Activated T-helper 1 cell treated with anti-CD3 and anti-CD28 coated beads, Interleukin-12 subunit alpha, Interleukin-12 subunit beta, Interleukin-2, Interleukin-4 antibody, amounts not matched to agents 30 ng/mL and 10 ng/mL and 1 ng/mL, durations not matched to agents 14 hours and 24 hours and 36 hours (primary cell): ENCODE data around the gene STXBP6. TPM values are rescaled to one million over a fixed set of nuclear protein-coding genes. Genes with fewer than 3 reads are reported as not detected.

Experiments used
- DNase-seq: peaks from one replicate; pipeline ENCODE4 v3.0.0; 2021; ENCODE audit warnings: low spot score
- H3K27ac Mint-ChIP-seq: one replicate; pipeline ENCODE4 v1.8.0; 2021; ENCODE audit warnings: mild to moderate bottlenecking, mixed read lengths
- H3K27me3 Mint-ChIP-seq: one replicate; pipeline ENCODE4 v1.8.0; 2022; ENCODE audit warnings: mild to moderate bottlenecking, moderate library complexity, mixed read lengths; ENCODE audit not compliant: insufficient read depth
- H3K36me3 Mint-ChIP-seq: one replicate; pipeline ENCODE4 v1.8.0; 2021; ENCODE audit warnings: low read depth, mixed read lengths
- H3K4me1 Mint-ChIP-seq: one replicate; pipeline ENCODE4 v1.8.0; 2021; ENCODE audit warnings: low read depth, mixed read lengths
- H3K4me3 Mint-ChIP-seq: one replicate; pipeline ENCODE4 v1.8.0; 2021; ENCODE audit warnings: mild to moderate bottlenecking, moderate library complexity, mixed read lengths
- H3K9me3 Mint-ChIP-seq: one replicate; pipeline ENCODE4 v1.8.0; 2021; ENCODE audit warnings: mixed read lengths
- intact Hi-C: fragments of 100-400 bp; cut with micrococcal nuclease; formaldehyde crosslinking; loops from one replicate; pipeline ENCODE4 v1.15.1; 2024
- total RNA-seq: library from RNA; stranded (reverse); gene quantifications from 2 replicates; pipeline ENCODE4 v1.2.3, GENCODE V29; 2022

The STXBP6 gene
- total RNA-seq, 1 donor from 2014 or later, result not detected

GRCh38 chr14:24834956-24835355 lies 215.0 kb downstream of the STXBP6 start:
- Mint-ChIP-seq H3K27me3 (peaks cover 4% of the 10 kb centered on the region), H3K9me3 (no peaks in the 10 kb centered on the region), H3K4me3 (no peak overlapping the region), H3K4me1 (no peaks in the 10 kb centered on the region), H3K27ac (no peak overlapping the region), H3K36me3 (no peaks in the 10 kb centered on the region)
- DNase-seq, result no peak
- intact Hi-C loops, result no loop called here

DNA sequence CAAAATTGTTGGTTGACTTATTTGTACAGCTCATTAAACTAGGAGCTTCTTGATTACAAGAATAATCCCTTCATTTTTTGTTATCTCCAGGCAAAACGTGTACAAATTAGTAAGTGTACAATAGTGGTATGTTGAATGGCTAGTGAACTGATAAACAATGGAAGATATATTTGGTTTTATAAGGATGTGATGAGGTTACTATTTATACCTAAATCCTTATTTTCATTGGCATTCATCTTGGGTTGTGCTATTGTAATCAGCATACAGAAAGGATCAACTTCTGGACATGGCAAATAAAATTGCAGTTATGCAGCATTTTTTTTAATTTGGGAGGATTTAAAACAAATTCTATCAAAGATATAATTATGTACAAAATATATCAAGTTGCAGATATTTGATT lies 216.6 kb downstream of the STXBP6 start:
- intact Hi-C loops, result no loop called here
- no peaks in the 10 kb centered on the region for H3K36me3 Mint-ChIP-seq
- no peaks in the 10 kb centered on the region for H3K4me1 Mint-ChIP-seq
- H3K27me3 Mint-ChIP-seq, result peaks cover 6% of the 10 kb centered on the region
- H3K9me3 Mint-ChIP-seq, result no peaks in the 10 kb centered on the region
- no peak overlapping the region for H3K27ac Mint-ChIP-seq
- DNase-seq, result no peak
- H3K4me3 Mint-ChIP-seq, result no peak overlapping the region

DNA sequence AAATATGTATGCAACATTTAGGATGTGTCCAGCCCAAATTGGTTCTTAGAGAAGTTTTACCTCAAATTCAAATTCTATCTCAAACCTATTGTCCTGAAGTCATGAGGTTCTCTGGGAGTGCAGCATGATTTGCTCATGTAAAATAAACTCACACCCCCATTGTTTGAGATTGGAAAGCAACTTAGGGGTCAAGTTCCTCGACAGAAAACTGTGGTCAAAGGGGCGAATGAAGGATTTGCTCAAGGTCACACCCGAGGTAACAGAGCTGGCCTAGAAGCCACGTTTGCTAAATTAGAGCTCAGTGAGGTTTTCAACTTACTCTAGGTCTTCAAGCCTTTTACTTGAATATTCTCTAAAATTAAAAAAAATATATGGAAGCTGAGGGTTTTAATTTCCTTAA lies 218.3 kb downstream of the STXBP6 start:
- Mint-ChIP-seq H3K27ac (no peak overlapping the region), H3K4me1 (no peaks in the 10 kb centered on the region), H3K9me3 (no peaks in the 10 kb centered on the region), H3K4me3 (no peak overlapping the region), H3K27me3 (peaks cover 2% of the 10 kb centered on the region), H3K36me3 (no peaks in the 10 kb centered on the region)
- intact Hi-C loops, result no loop called here
- DNase-seq, result no peak

GRCh38 chr14:24829862-24830261 lies 220.1 kb downstream of the STXBP6 start:
- Mint-ChIP-seq H3K4me3 (no peak overlapping the region), H3K27me3 (peaks cover 2% of the 10 kb centered on the region), H3K36me3 (no peaks in the 10 kb centered on the region), H3K4me1 (no peaks in the 10 kb centered on the region), H3K9me3 (no peaks in the 10 kb centered on the region), H3K27ac (no peak overlapping the region)
- intact Hi-C loops, result no loop called here
- no peak for DNase-seq

DNA sequence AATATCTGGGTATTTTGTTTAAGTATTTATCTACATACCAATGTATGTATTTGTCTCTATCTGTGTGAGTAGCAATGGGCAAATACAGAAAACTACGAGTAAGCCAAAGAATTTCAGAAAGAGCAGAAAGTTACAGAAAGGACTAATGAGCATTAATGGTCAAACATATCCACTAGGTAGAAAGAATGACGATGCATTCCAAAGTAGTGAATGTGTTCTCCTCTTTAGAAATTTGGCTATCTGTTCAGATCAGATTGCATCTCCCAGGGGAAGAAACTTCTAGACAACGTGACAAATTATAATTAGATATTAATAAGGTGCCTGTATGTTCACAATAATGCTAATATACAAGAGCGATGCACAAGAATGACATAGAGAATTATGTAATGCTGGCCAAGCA lies 221.5 kb downstream of the STXBP6 start:
- H3K4me3 Mint-ChIP-seq, result no peak overlapping the region
- H3K27ac Mint-ChIP-seq, result no peak overlapping the region
- H3K36me3 Mint-ChIP-seq, result no peaks in the 10 kb centered on the region
- DNase-seq, result no peak
- H3K27me3 Mint-ChIP-seq, result peaks cover 2% of the 10 kb centered on the region
- intact Hi-C loops, result no loop called here
- H3K9me3 Mint-ChIP-seq, result no peaks in the 10 kb centered on the region
- H3K4me1 Mint-ChIP-seq, result no peaks in the 10 kb centered on the region

DNA sequence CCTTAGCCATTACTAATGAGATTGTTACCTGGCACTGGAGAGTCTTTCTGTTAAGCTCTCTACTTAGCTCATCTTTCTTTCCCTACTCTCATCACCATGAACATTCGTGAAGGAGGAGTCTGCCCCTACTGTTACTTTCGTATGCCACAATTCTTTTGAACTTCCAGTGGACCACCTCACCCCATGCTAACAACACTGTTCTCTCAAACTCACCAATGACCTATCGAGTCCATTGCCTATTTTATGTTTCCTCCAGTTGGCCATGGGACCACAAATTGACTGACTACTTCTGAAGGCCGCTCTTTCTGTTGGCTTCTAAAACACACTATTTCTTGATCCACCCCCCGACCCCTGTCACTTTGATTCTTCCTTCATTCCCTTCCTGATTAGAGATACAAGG lies 223.6 kb downstream of the STXBP6 start:
- intact Hi-C loops, result no loop called here
- no peaks in the 10 kb centered on the region for H3K9me3 Mint-ChIP-seq
- no peaks in the 10 kb centered on the region for H3K36me3 Mint-ChIP-seq

GRCh38 chr14:24820616-24821015 lies 229.3 kb downstream of the STXBP6 start:
- H3K27ac Mint-ChIP-seq, result no peak overlapping the region
- no peaks in the 10 kb centered on the region for H3K4me1 Mint-ChIP-seq
- no peak overlapping the region for H3K4me3 Mint-ChIP-seq
- H3K27me3 Mint-ChIP-seq, result no peaks in the 10 kb centered on the region
- DNase-seq, result no peak
- no peaks in the 10 kb centered on the region for H3K9me3 Mint-ChIP-seq
- H3K36me3 Mint-ChIP-seq, result no peaks in the 10 kb centered on the region
- intact Hi-C loops, result no loop called here

More for the DNA sequence above, 223.6 kb downstream of the STXBP6 start:
- Mint-ChIP-seq H3K4me3 (no peak overlapping the region), H3K27me3 (peaks cover 2% of the 10 kb centered on the region), H3K4me1 (no peaks in the 10 kb centered on the region), H3K27ac (no peak overlapping the region)
- no peak for DNase-seq

- H3K27me3 Mint-ChIP-seq, result no peaks in the 10 kb centered on the region
- intact Hi-C loops, result no loop called here
- H3K4me1 Mint-ChIP-seq, result no peaks in the 10 kb centered on the region
These were observed 231.1 kb downstream of the STXBP6 start for GRCh38 chr14:24818823-24819341.

GRCh38 chr14:24818058-24818822 lies 231.7 kb downstream of the STXBP6 start:
- Mint-ChIP-seq H3K4me3 (no peak overlapping the region), H3K27me3 (no peaks in the 10 kb centered on the region), H3K9me3 (no peaks in the 10 kb centered on the region), H3K4me1 (no peaks in the 10 kb centered on the region), H3K27ac (no peak overlapping the region), H3K36me3 (no peaks in the 10 kb centered on the region)
- intact Hi-C loops, result no loop called here
- DNase-seq, result no peak

More at GRCh38 chr14:24818823-24819341, 231.1 kb downstream of the STXBP6 start:
- Mint-ChIP-seq H3K27ac (no peak overlapping the region), H3K9me3 (no peaks in the 10 kb centered on the region), H3K36me3 (no peaks in the 10 kb centered on the region), H3K4me3 (no peak overlapping the region)
- no peak for DNase-seq

DNA sequence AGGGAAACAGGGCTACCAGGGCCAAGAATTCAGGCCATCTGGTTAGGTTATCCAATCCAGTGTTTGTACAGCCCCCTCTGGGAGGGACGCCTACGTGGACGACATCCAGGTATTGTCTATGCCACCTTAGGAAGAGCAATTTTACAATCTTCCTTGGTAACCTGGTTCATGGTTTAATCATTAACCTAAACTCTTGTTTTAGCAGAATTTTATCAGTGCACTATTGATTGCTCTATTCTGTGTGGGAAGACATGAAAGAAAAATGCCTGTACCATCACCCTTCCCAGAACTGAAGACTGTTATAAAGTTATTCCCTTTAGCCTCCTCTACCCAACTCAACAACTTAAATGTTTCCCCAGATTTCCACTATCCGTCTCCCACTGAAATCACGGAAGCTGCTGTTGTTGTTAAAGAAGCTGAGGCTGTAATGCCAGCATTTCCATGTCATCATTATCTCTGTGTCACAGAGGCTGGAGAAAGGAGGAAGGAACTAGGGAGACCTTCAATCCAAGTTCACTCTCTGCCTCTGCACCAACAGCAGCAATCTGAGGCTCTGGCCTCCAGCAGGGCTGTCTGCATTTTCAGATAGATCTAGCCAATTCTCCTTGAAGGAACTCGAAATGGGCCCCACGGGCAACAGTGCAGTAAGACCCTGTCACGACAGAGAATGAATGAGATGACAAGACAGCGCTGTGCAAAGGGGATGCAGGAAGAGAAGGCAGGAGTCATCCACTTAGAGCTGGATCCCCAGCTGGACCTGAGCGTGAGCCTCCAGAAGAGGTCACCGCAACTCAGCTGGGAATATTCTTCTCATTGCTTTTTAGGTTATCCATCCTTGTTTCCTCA lies 232.5 kb downstream of the STXBP6 start:
- intact Hi-C loops, result no loop called here
- DNase-seq, result no peak
- H3K9me3 Mint-ChIP-seq, result no peaks in the 10 kb centered on the region

DNA sequence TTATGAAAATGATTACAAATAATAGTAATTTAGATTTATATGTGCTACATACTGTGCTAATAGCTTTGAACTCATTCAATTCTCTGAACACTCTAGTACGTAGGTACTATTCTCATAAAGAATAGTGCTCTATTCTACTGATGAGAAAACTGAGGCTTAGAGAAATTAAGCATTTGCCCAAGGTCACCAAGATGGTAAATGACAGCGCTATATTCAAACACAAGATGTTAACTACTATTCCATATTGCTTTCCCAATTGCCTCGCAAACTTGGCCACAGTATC lies 233.1 kb downstream of the STXBP6 start:
- Mint-ChIP-seq H3K4me3 (no peak overlapping the region), H3K27me3 (peaks cover 2% of the 10 kb centered on the region), H3K27ac (no peak overlapping the region), H3K36me3 (no peaks in the 10 kb centered on the region), H3K4me1 (no peaks in the 10 kb centered on the region), H3K9me3 (no peaks in the 10 kb centered on the region)
- intact Hi-C loops, result no loop called here
- no peak for DNase-seq

More for the DNA sequence above, 232.5 kb downstream of the STXBP6 start:
- H3K4me1 Mint-ChIP-seq, result no peaks in the 10 kb centered on the region
- H3K27ac Mint-ChIP-seq, result no peak overlapping the region
- H3K27me3 Mint-ChIP-seq, result no peaks in the 10 kb centered on the region
- H3K4me3 Mint-ChIP-seq, result no peak overlapping the region
- no peaks in the 10 kb centered on the region for H3K36me3 Mint-ChIP-seq

DNA sequence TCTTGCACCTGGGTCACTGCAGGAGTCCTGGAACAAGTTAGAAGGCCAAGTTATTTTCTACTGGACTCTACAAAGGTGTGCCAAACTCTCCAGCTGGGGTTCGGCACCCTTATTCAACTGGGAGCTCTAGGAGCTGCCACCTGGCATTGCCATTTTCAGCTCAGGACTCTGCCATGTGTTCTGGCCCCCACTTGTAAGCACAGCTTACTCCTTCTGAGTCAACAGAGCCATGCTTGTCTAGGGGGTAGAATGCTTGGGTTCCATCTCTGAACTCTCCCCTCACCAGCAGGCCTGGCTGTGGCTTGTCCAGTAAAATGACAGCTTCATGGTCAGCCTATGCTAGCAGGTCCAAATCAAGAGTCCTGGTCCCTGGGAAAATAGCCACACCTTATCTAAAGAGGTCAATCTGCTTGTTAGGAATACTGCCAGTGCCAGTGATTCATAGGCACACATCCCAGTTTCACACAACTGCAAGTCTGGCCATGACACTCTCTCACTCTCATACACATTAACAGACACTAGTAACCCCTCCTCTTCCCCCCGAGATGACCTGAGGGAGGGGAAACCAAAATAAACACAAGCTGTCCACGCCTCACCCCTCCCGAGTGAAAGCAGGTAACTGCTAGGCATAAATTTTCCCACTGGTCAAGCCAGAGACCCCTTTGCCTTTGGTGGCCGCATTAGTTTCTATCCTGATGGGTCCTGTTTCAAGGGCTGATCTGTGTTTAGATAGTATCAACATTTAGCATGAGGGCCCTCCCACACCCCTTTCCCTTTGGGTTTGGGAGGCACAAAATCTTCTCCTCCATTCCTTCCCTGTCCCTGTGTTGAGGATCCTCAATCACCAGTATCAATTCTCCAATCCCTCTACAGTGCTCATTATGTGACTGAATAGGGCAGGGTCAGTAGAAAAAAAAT lies 233.7 kb downstream of the STXBP6 start:
- Mint-ChIP-seq H3K27ac (no peak overlapping the region), H3K36me3 (no peaks in the 10 kb centered on the region), H3K9me3 (no peaks in the 10 kb centered on the region), H3K27me3 (peaks cover 5% of the 10 kb centered on the region), H3K4me1 (no peaks in the 10 kb centered on the region), H3K4me3 (no peak overlapping the region)
- intact Hi-C loops, result no loop called here
- DNase-seq, result no peak
